Measurements from ENCODE around the gene ADGB. TPM values are rescaled to one million over a fixed set of nuclear protein-coding genes. Genes with fewer than 3 reads are reported as not detected.

Gene ADGB
- total RNA-seq, 1 experiment from 2014 or later, result not detected

GRCh38 chr6:146860583-146860982, 261.8 kb downstream of the ADGB start:
- Histone ChIP-seq H3K36me3 (ENCODE audit: low read depth, low read length) (no peaks in the 10 kb centered on the region), H3K27me3 (ENCODE audit: low read length) (no peaks in the 10 kb centered on the region), H3K4me1 (ENCODE audit: insufficient read depth, low read length) (no peaks in the 10 kb centered on the region; the same call in 1 of the 2 replicates), H3F3A (ENCODE audit: low read length, unreplicated experiment) (no peaks in the 10 kb centered on the region), H4K20me1 (ENCODE audit: low read length) (no peaks in the 10 kb centered on the region), H3K4me2 (ENCODE audit: low read length) (no peak overlapping the region), H3K27ac (ENCODE audit: low read length) (no peak overlapping the region), H3K4me3 (ENCODE audit: low read length) (no peak overlapping the region), H2AFZ (ENCODE audit: low read length) (no peak overlapping the region), H3K79me2 (ENCODE audit: low read length) (no peaks in the 10 kb centered on the region), H3K9me2 (replicated peaks; ENCODE audit: low read length) (no peaks in the 10 kb centered on the region), H3K9me3 (ENCODE audit: low read length) (no peaks in the 10 kb centered on the region), H3K9ac (ENCODE audit: low read length) (no peak overlapping the region)
- POLR2A ChIA-PET (ENCODE audit: unreplicated experiment), result no interaction called here
- DNase-seq (no peak), ATAC-seq (no peak)
- no peak for TF ChIP-seq EZH2phosphoT487 (IDR thresholded peaks at IDR 0.05; ENCODE audit: borderline replicate concordance, low read length)
- TF ChIP-seq CTCF (conservative IDR thresholded peaks at IDR 0.05; ENCODE audit: low read depth, low read length), result no peak
- no peak for TF ChIP-seq EZH2 (IDR thresholded peaks at IDR 0.05; ENCODE audit: low read length, unreplicated experiment)
- no TSS peak for BruUV-seq (replicated peaks)
- CTCF ChIA-PET, result no interaction called here
- intact Hi-C loops (cut with micrococcal nuclease), result no loop called here

- no peaks in the 10 kb centered on the region for H3K9me3 ChIP-seq (ENCODE audit: low read length)
- no peak overlapping the region for H3K4me3 ChIP-seq (ENCODE audit: low read length)
- ChIA-PET CTCF (no interaction called here), POLR2A (ENCODE audit: unreplicated experiment) (no interaction called here)
- no peak for DNase-seq
- H3F3A ChIP-seq (ENCODE audit: low read length, unreplicated experiment), result no peaks in the 10 kb centered on the region
- no peak for TF ChIP-seq CTCF (conservative IDR thresholded peaks at IDR 0.05; ENCODE audit: low read depth, low read length)
- no peak for TF ChIP-seq EZH2 (IDR thresholded peaks at IDR 0.05; ENCODE audit: low read length, unreplicated experiment)
- no peak for TF ChIP-seq EZH2phosphoT487 (IDR thresholded peaks at IDR 0.05; ENCODE audit: borderline replicate concordance, low read length)
- no peaks in the 10 kb centered on the region for H3K36me3 ChIP-seq (ENCODE audit: low read depth, low read length)
- H3K27ac ChIP-seq (ENCODE audit: low read length), result no peak overlapping the region
- no TSS peak for BruUV-seq (replicated peaks)
- ATAC-seq, result no peak
- H2AFZ ChIP-seq (ENCODE audit: low read length), result no peak overlapping the region
- no peaks in the 10 kb centered on the region for H4K20me1 ChIP-seq (ENCODE audit: low read length)
- H3K4me2 ChIP-seq (ENCODE audit: low read length), result no peak overlapping the region
- no peaks in the 10 kb centered on the region for H3K9me2 ChIP-seq (replicated peaks; ENCODE audit: low read length)
- H3K79me2 ChIP-seq (ENCODE audit: low read length), result no peaks in the 10 kb centered on the region
- no peaks in the 10 kb centered on the region for H3K27me3 ChIP-seq (ENCODE audit: low read length)
- no peak overlapping the region for H3K9ac ChIP-seq (ENCODE audit: low read length)
- intact Hi-C loops (cut with micrococcal nuclease), result no loop called here
- no peaks in the 10 kb centered on the region; the same call in 1 of the 2 replicates for H3K4me1 ChIP-seq (ENCODE audit: insufficient read depth, low read length)
Measured at GRCh38 chr6:146861029-146861563, 262.3 kb downstream of the ADGB start.

GRCh38 chr6:146861716-146862115, 262.9 kb downstream of the ADGB start:
- Histone ChIP-seq H4K20me1 (ENCODE audit: low read length) (no peaks in the 10 kb centered on the region), H3F3A (ENCODE audit: low read length, unreplicated experiment) (no peaks in the 10 kb centered on the region), H3K27me3 (ENCODE audit: low read length) (no peaks in the 10 kb centered on the region), H3K79me2 (ENCODE audit: low read length) (no peaks in the 10 kb centered on the region), H3K4me1 (ENCODE audit: insufficient read depth, low read length) (no peaks in the 10 kb centered on the region; the same call in 1 of the 2 replicates), H3K4me3 (ENCODE audit: low read length) (no peak overlapping the region), H3K27ac (ENCODE audit: low read length) (no peak overlapping the region), H3K4me2 (ENCODE audit: low read length) (no peak overlapping the region), H2AFZ (ENCODE audit: low read length) (no peak overlapping the region), H3K9me2 (replicated peaks; ENCODE audit: low read length) (no peaks in the 10 kb centered on the region), H3K9ac (ENCODE audit: low read length) (no peak overlapping the region), H3K36me3 (ENCODE audit: low read depth, low read length) (no peaks in the 10 kb centered on the region), H3K9me3 (ENCODE audit: low read length) (no peaks in the 10 kb centered on the region)
- ATAC-seq (no peak), DNase-seq (no peak)
- BruUV-seq (replicated peaks), result no TSS peak
- ChIA-PET CTCF (no interaction called here), POLR2A (ENCODE audit: unreplicated experiment) (no interaction called here)
- intact Hi-C loops (cut with micrococcal nuclease), result no loop called here
- TF ChIP-seq EZH2phosphoT487 (IDR thresholded peaks at IDR 0.05; ENCODE audit: borderline replicate concordance, low read length) (no peak), EZH2 (IDR thresholded peaks at IDR 0.05; ENCODE audit: low read length, unreplicated experiment) (no peak), CTCF (conservative IDR thresholded peaks at IDR 0.05; ENCODE audit: low read depth, low read length) (no peak)
